GM23338 (cell line): Measurements from ENCODE around the gene RTL10. TPM values are rescaled to one million over a fixed set of nuclear protein-coding genes. Genes with fewer than 3 reads are reported as not detected.

Experiments
- ATAC-seq: fragments of 200-7000 bp; cut with Tn5 transposase; 3 replicates; pipeline ENCODE4 v1.9.1; 2020
- DNase-seq: peaks from one replicate; pipeline ENCODE4 v3.0.0-alpha.2; 2015; ENCODE audit warnings: low spot score
- H2AFZ ChIP-seq: fragments of 200-600 bp; sonication (generic); 2 replicates; pipeline ENCODE4 v1.8.0; 2016; ENCODE audit warnings: antibody characterized with exemption, mild to moderate bottlenecking, moderate library complexity
- H3F3A ChIP-seq: fragments of 200-600 bp; sonication (generic); replicated peaks from 2 replicates; pipeline ENCODE4 v1.8.0; 2017; ENCODE audit warnings: antibody characterized with exemption, mixed run types, low read depth
- H3K27ac ChIP-seq: fragments of 200-600 bp; sonication (generic); 2 replicates; pipeline ENCODE4 v1.6.1; 2016; ENCODE audit warnings: low read depth
- H3K27me3 ChIP-seq: fragments of 200-600 bp; sonication (generic); 2 replicates; pipeline ENCODE4 v1.8.0; 2016; ENCODE audit warnings: mild to moderate bottlenecking, mixed run types, moderate library complexity; ENCODE audit not compliant: insufficient read depth
- H3K36me3 ChIP-seq: fragments of 200-600 bp; sonication (generic); 2 replicates; pipeline ENCODE4 v1.8.0; 2016; ENCODE audit warnings: mild to moderate bottlenecking; ENCODE audit not compliant: insufficient read depth
- H3K4me1 ChIP-seq: fragments of 200-600 bp; sonication (generic); 2 replicates; pipeline ENCODE4 v1.8.0; 2016; ENCODE audit warnings: mild to moderate bottlenecking, moderate library complexity; ENCODE audit not compliant: insufficient read depth
- H3K4me2 ChIP-seq: fragments of 200-600 bp; sonication (generic); 2 replicates; pipeline ENCODE4 v1.7.1; 2017; ENCODE audit warnings: mixed run types
- H3K4me3 ChIP-seq: fragments of 200-600 bp; sonication (generic); 2 replicates; pipeline ENCODE4 v1.6.1; 2016; ENCODE audit warnings: mixed run types
- H3K79me2 ChIP-seq: fragments of 200-600 bp; sonication (generic); replicated peaks from 2 replicates; pipeline ENCODE4 v1.8.0; 2017; ENCODE audit warnings: mild to moderate bottlenecking; ENCODE audit not compliant: insufficient read depth
- H3K9me2 ChIP-seq: fragments of 200-600 bp; sonication (generic); 2 replicates; pipeline ENCODE4 v1.8.0; 2017; ENCODE audit not compliant: insufficient read depth
- H4K20me1 ChIP-seq: fragments of 200-600 bp; sonication (generic); replicated peaks from 2 replicates; pipeline ENCODE4 v1.8.0; 2017; ENCODE audit warnings: mild to moderate bottlenecking; ENCODE audit not compliant: insufficient read depth
- H3K27ac Mint-ChIP-seq: 2 replicates; pipeline ENCODE4 v1.8.0; 2020; ENCODE audit warnings: inconsistent platforms, mild to moderate bottlenecking, moderate library complexity, mixed read lengths
- H3K27me3 Mint-ChIP-seq: 3 replicates; pipeline ENCODE4 v1.8.0; 2022; ENCODE audit warnings: low read depth, mild to moderate bottlenecking, moderate library complexity, mixed read lengths, inconsistent platforms; ENCODE audit not compliant: insufficient read depth, poor library complexity
- H3K36me3 Mint-ChIP-seq: 3 replicates; pipeline ENCODE4 v1.8.0; 2021; ENCODE audit warnings: low read depth, mild to moderate bottlenecking, inconsistent platforms, moderate library complexity, mixed read lengths
- H3K4me1 Mint-ChIP-seq: 3 replicates; pipeline ENCODE4 v1.8.0; 2020; ENCODE audit warnings: mild to moderate bottlenecking, inconsistent platforms, mixed read lengths
- H3K4me3 Mint-ChIP-seq: 3 replicates; pipeline ENCODE4 v1.8.0; 2021; ENCODE audit warnings: moderate library complexity, mild to moderate bottlenecking, inconsistent platforms, mixed read lengths
- H3K9me3 Mint-ChIP-seq: 3 replicates; pipeline ENCODE4 v1.8.0; 2020; ENCODE audit warnings: moderate library complexity, mild to moderate bottlenecking, inconsistent platforms, mixed read lengths
- CREB1 ChIP-seq: fragments of 250-450 bp; sonication (Bioruptor Pico); IDR thresholded peaks from 2 replicates; pipeline ENCODE4 v1.5.0; 2020; ENCODE audit warnings: low read depth, mild to moderate bottlenecking, moderate library complexity
- ETS1 ChIP-seq: IDR thresholded peaks from 2 replicates; pipeline ENCODE4 v1.6.1; 2016; ENCODE audit warnings: antibody characterized with exemption
- EZH2 ChIP-seq: fragments of 200-600 bp; sonication (generic); IDR thresholded peaks from one replicate; pipeline ENCODE4 v1.8.0; 2017; ENCODE audit warnings: antibody characterized with exemption, mild to moderate bottlenecking, low read depth; ENCODE audit not compliant: unreplicated experiment
- EZH2phosphoT487 ChIP-seq: fragments of 200-600 bp; sonication (generic); IDR thresholded peaks from one replicate; pipeline ENCODE4 v1.8.1; 2018; ENCODE audit warnings: antibody characterized with exemption; ENCODE audit not compliant: unreplicated experiment
- JUNB ChIP-seq: IDR thresholded peaks from one replicate; pipeline ENCODE4 v1.6.1; 2016; ENCODE audit warnings: antibody characterized with exemption; ENCODE audit not compliant: unreplicated experiment
- NANOG ChIP-seq: IDR thresholded peaks from 2 replicates; pipeline ENCODE4 v1.6.1; 2016; ENCODE audit warnings: antibody characterized with exemption, borderline replicate concordance
- POLR2AphosphoS5 ChIP-seq: IDR thresholded peaks from 2 replicates; pipeline ENCODE4 v1.6.1; 2016; ENCODE audit warnings: antibody characterized with exemption, low read depth
- STAT1 ChIP-seq: IDR thresholded peaks from one replicate; pipeline ENCODE4 v1.6.1; 2016; ENCODE audit warnings: antibody characterized with exemption; ENCODE audit not compliant: unreplicated experiment
- ZNF114 ChIP-seq: fragments of 250-450 bp; sonication (Bioruptor Pico); IDR thresholded peaks from 2 replicates; pipeline ENCODE4 v1.5.0; 2020; ENCODE audit warnings: mild to moderate bottlenecking, moderate library complexity
- ZNF331 ChIP-seq: fragments of 250-450 bp; sonication (Bioruptor Pico); IDR thresholded peaks from 2 replicates; pipeline ENCODE4 v1.5.0; 2020; ENCODE audit warnings: low read depth, mild to moderate bottlenecking, moderate library complexity
- ZNF462 ChIP-seq: fragments of 250-450 bp; sonication (Bioruptor Pico); IDR thresholded peaks from 2 replicates; pipeline ENCODE4 v1.5.0; 2020; ENCODE audit warnings: mild to moderate bottlenecking, moderate library complexity
- polyA plus RNA-seq: library from polyadenylated mRNA; unstranded; fragments of >200 nt; fragmentation: Nextera tagmentation; extraction: Ambion mirVana; gene quantifications from 2 replicates; pipeline ENCODE4 v1.2.1, GENCODE V29; 2016
- total RNA-seq: library from RNA; depleted of rRNA; stranded (reverse); fragments of >200 nt; shearing (Covaris generic); gene quantifications from 2 replicates; pipeline ENCODE4 v1.2.3, GENCODE V29; 2014
- TF ChIP-seq, protein P1 (sequence below), 2 experiments: fragments of 200-600 bp in 1 of 2; sonication (generic) in 1 of 2; conservative IDR thresholded peaks; 2 replicates each; pipeline versions ENCODE4 v1.5.1 to v1.6.1; 2016 to 2017; ENCODE audit warnings: antibody characterized with exemption in 2 of 2, low read depth in 2 of 2, mild to moderate bottlenecking in 2 of 2, moderate library complexity in 1 of 2

RTL10 gene
- total and polyA plus RNA-seq, 2 experiments from 2014 or later = 9.4 to 17.4 TPM

- no peak overlapping the region for H3K27ac ChIP-seq
- Mint-ChIP-seq H3K4me1 (peaks cover 13% of the 10 kb centered on the region; the same call in 2 of the 3 replicates), H3K27ac (no peak overlapping the region; the same call in 1 of the 2 replicates), H3K27me3 (peaks cover 16% of the 10 kb centered on the region), H3K9me3 (no peaks in the 10 kb centered on the region; the same call in 2 of the 3 replicates), H3K36me3 (peaks cover 10% of the 10 kb centered on the region; the same call in 2 of the 3 replicates), H3K4me3 (no peak overlapping the region)
- ATAC-seq (no peak), DNase-seq (no peak)
- H3K36me3 ChIP-seq = no peaks in the 10 kb centered on the region
- H3K4me2 ChIP-seq = no peak overlapping the region
- no peaks in the 10 kb centered on the region for H3K27me3 ChIP-seq
- peaks cover 6% of the 10 kb centered on the region for H3K79me2 ChIP-seq
- no peak for TF ChIP-seq POLR2AphosphoS5
- TF ChIP-seq EZH2 = no peak
- TF ChIP-seq CREB1 (CRISPR knock-in tag) = no peak
- no peak for TF ChIP-seq STAT1
- no peak for TF ChIP-seq JUNB
- no peak for TF ChIP-seq ZNF462 (CRISPR knock-in tag)
- no peak for TF ChIP-seq EZH2phosphoT487
- TF ChIP-seq ZNF331 (CRISPR knock-in tag) = no peak
- TF ChIP-seq, protein P1, sequence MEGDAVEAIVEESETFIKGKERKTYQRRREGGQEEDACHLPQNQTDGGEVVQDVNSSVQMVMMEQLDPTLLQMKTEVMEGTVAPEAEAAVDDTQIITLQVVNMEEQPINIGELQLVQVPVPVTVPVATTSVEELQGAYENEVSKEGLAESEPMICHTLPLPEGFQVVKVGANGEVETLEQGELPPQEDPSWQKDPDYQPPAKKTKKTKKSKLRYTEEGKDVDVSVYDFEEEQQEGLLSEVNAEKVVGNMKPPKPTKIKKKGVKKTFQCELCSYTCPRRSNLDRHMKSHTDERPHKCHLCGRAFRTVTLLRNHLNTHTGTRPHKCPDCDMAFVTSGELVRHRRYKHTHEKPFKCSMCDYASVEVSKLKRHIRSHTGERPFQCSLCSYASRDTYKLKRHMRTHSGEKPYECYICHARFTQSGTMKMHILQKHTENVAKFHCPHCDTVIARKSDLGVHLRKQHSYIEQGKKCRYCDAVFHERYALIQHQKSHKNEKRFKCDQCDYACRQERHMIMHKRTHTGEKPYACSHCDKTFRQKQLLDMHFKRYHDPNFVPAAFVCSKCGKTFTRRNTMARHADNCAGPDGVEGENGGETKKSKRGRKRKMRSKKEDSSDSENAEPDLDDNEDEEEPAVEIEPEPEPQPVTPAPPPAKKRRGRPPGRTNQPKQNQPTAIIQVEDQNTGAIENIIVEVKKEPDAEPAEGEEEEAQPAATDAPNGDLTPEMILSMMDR (conservative IDR thresholded peaks at IDR 0.05; ENCODE audit: low read depth in 2 of 2) = no peak
- TF ChIP-seq ZNF114 (CRISPR knock-in tag) = no peak
- no peak for TF ChIP-seq NANOG
- TF ChIP-seq ETS1 = no peak
- H3F3A ChIP-seq = no peaks in the 10 kb centered on the region
- H2AFZ ChIP-seq = no peak overlapping the region
- no peak overlapping the region for H3K4me3 ChIP-seq
- H3K9me2 ChIP-seq = no peaks in the 10 kb centered on the region
- H3K4me1 ChIP-seq = no peaks in the 10 kb centered on the region
- peaks cover 6% of the 10 kb centered on the region for H4K20me1 ChIP-seq
Measured at GRCh38 chr22:19843857-19844376, 10.8 kb downstream of the RTL10 start.
